Small intestine (tissue), 7 donors: Measurements from ENCODE around the gene HELZ. TPM values are rescaled to one million over a fixed set of nuclear protein-coding genes. Genes with fewer than 3 reads are reported as not detected.
A peak's percentile ranks its signal among the peaks of the same experiment; 100 is the strongest.
"Not testable (repeated sequence)": the region's sequence is repeated elsewhere in the genome, so short reads cannot be mapped to it uniquely, and the experiment has no call there.

ENCODE experiments used
- DNase-seq, 2 donors: peaks; one replicate each; pipeline versions ENCODE4 v3.0.0 to v3.0.0-alpha.2; 2013
- FAIRE-seq: peaks from 2 replicates; lab custom pipeline; 2012; peaks lifted over from hg19 to GRCh38; lab: Jason Lieb, UNC
- H3K27ac ChIP-seq, 3 donors: one replicate each; pipeline ENCODE4 v1.5.1; 2013; ENCODE audit warnings: low read length in 2 of 3, mild to moderate bottlenecking in 2 of 3, control low read depth in 1 of 3, inconsistent platforms in 1 of 3, low read depth in 1 of 3, moderate library complexity in 1 of 3
- H3K27me3 ChIP-seq, 3 donors: one replicate each; pipeline ENCODE4 v1.6.1; 2013; ENCODE audit warnings: low read length in 3 of 3, inconsistent platforms in 1 of 3; ENCODE audit not compliant: control insufficient read depth in 3 of 3, insufficient read depth in 3 of 3
- H3K36me3 ChIP-seq, 3 donors: one replicate each; pipeline ENCODE4 v1.6.1; 2013; ENCODE audit warnings: low read length in 3 of 3, inconsistent platforms in 1 of 3, low read depth in 1 of 3, mild to moderate bottlenecking in 1 of 3, moderate library complexity in 1 of 3; ENCODE audit not compliant: control insufficient read depth in 3 of 3, insufficient read depth in 2 of 3
- H3K4me1 ChIP-seq, 3 donors: one replicate each; pipeline ENCODE4 v1.6.1; 2013; ENCODE audit warnings: low read length in 2 of 3, inconsistent platforms in 1 of 3, low read depth in 1 of 3, mild to moderate bottlenecking in 1 of 3, moderate library complexity in 1 of 3; ENCODE audit not compliant: control insufficient read depth in 3 of 3, insufficient read depth in 2 of 3
- H3K4me3 ChIP-seq, 3 donors: one replicate each; pipeline ENCODE4 v1.5.1; 2013; ENCODE audit warnings: low read length in 3 of 3, control low read depth in 1 of 3, inconsistent platforms in 1 of 3, low read depth in 1 of 3, mild to moderate bottlenecking in 1 of 3, moderate library complexity in 1 of 3
- H3K9me3 ChIP-seq, 2 donors: one replicate each; pipeline ENCODE4 v1.6.1; 2013; ENCODE audit warnings: low read depth in 1 of 2, low read length in 1 of 2; ENCODE audit not compliant: control insufficient read depth in 2 of 2, insufficient read depth in 1 of 2
- WGBS, 3 donors: extraction: QIAGEN DNeasy Blood & Tissue Kit; methylation state at CpG; one replicate each; pipeline ENCODE4 v1.1.7; 2013; 5-methylcytosine and 5-hydroxymethylcytosine counted together
- polyA plus RNA-seq, 4 donors: library from polyadenylated mRNA; stranded (reverse) in 3 of 4; unstranded in 1 of 4; fragments of 200-250 nt in 3 of 4; fragments of 120-200 nt in 1 of 4; gene quantifications; one replicate each; pipeline versions ENCODE4 v1.2.1 to v1.2.3, GENCODE V29; 2013
- donor health status: healthy with polysubstance abuse.
- donor health status: control.
- donor health status: control.
- donor health status: Bipolar disorder and iron deficiency.
- donor health status: healthy.

Gene HELZ
- polyA plus RNA-seq, 4 donors = 2.7 to 27.3 (median 3.6) TPM

DNA sequence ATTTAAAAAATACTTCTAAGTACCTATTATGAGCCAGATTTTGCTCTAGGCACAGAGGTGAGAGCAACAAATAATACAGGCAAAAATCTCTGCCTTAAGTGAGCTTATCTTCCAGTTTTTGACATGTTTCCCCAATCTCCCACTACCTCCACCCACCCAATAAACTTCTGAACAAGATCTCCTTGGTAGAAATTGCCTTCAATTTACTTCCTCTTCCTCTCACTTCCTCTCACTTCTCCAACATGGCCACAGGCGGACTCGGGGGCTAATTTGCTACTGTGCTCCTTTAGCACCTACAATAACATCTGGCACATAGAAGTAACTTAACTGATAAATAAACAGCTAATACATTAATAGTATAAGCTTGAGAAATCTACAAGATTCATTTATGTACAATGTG is 118.0 kb downstream of the HELZ start:
- no peaks in the 10 kb centered on the region for H3K9me3 ChIP-seq
- no peak overlapping the region for H3K4me3 ChIP-seq
- no peaks in the 10 kb centered on the region for H3K4me1 ChIP-seq
- no peak for DNase-seq
- no peak overlapping the region for H3K27ac ChIP-seq
- H3K27me3 ChIP-seq = no peaks in the 10 kb centered on the region
- peaks cover 6 to 15% (median 10%) of the 10 kb centered on the region in 3 donors for H3K36me3 ChIP-seq
- no peak for FAIRE-seq
- 36 to 85% (median 45%) methylated on average over 2 of the region's 2 CpGs for WGBS, 3 donors

GRCh38 chr17:67126543-67126942 is 118.5 kb downstream of the HELZ start:
- not testable (repeated sequence) for H3K27ac ChIP-seq, H3K4me3 ChIP-seq, H3K9me3 ChIP-seq, FAIRE-seq, H3K4me1 ChIP-seq, DNase-seq, H3K27me3 ChIP-seq
- 91 to 95% (median 92%) methylated on average over 6 of the region's 6 CpGs for WGBS, 3 donors
- peaks cover 6 to 16% (median 10%) of the 10 kb centered on the region in 3 donors for H3K36me3 ChIP-seq

DNA sequence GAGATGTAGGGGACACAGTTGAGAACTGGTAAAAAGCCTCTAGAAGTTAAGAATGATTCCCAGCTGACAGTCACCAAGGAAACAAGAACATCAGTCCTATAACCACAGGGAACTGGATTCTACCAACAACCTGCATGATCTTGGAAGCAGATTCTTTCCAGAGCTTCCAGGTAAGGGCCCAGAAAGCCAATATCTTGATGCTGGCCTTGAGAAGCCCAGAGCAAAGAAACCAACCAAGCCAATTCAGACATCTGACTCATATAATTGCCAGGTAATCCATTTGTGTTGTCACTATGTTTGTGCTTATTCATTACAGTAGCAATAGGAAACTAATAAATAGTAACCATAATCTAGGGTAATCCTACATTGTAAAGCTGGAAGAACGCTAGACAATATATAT is 119.1 kb downstream of the HELZ start:
- FAIRE-seq (no peak), DNase-seq (peak in 1 of 2 donors; percentile 47)
- H3K4me3 ChIP-seq = no peak overlapping the region
- H3K9me3 ChIP-seq = no peaks in the 10 kb centered on the region
- 62 to 94% (median 89%) methylated on average over 1 of the region's 1 CpG for WGBS, 3 donors
- H3K27me3 ChIP-seq = no peaks in the 10 kb centered on the region
- H3K4me1 ChIP-seq = no peaks in the 10 kb centered on the region
- peaks cover 8 to 16% (median 10%) of the 10 kb centered on the region in 3 donors for H3K36me3 ChIP-seq
- H3K27ac ChIP-seq = peak overlapping the region in 2 of 3 donors; percentile 8 to 29

DNA sequence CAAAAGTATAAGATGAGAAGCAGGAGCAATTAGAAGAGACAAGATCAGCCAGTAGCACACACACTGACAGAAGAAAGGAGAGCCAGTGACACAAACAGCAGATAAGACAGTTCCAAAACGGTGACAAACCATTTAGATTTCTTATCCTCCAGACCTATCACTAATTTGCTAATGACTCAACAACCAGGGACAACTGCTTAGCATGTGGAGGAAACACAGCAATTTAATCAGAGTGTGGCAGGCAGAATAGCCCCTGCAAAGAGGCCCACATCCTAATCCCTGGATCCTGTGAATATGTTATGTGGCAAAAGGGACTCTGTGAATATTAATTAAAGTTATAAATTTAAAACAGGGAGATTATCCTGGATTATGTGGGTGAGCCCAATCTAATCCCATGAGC is 119.6 kb downstream of the HELZ start:
- H3K4me3 ChIP-seq = no peak overlapping the region
- H3K27me3 ChIP-seq = no peaks in the 10 kb centered on the region
- no peaks in the 10 kb centered on the region for H3K9me3 ChIP-seq
- DNase-seq (peak in 1 of 2 donors; percentile 19), FAIRE-seq (no peak)
- 15 to 44% (median 42%) methylated on average over 1 of the region's 1 CpG for WGBS, 3 donors
- H3K27ac ChIP-seq = no peak overlapping the region
- no peaks in the 10 kb centered on the region for H3K4me1 ChIP-seq
- H3K36me3 ChIP-seq = peaks cover 8 to 16% (median 11%) of the 10 kb centered on the region in 3 donors

DNA sequence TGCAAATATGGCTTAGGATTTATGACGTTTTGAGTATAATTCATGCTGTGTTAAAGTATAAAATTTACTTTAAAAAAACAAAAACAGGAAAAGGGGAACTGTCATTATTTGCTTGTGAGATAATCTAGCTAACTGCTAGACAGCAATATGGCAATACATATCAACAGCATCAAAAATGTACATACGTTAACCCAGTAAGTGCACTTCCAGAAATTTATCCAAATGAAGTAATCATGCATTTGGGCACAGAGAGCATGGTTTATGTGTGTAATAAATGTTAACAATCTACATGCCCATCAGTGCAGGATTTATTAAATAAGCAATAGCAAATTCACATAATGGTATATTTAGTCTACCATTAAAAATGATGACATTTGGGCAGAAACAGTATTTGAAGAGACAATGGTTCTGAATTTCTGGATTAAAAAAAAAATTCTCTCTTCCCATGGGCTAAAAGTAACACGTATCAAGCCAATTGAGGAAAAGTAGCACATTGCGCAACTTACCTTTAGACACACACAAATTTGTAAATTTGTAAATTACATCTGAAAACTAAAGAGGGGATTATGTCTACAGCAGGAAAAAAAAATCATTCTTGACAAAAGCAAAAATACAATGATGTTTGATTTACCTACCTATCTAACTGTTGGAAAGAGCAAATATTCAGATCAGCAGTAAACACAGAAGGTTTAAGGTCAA is 120.4 kb downstream of the HELZ start:
- no peak for FAIRE-seq

DNA sequence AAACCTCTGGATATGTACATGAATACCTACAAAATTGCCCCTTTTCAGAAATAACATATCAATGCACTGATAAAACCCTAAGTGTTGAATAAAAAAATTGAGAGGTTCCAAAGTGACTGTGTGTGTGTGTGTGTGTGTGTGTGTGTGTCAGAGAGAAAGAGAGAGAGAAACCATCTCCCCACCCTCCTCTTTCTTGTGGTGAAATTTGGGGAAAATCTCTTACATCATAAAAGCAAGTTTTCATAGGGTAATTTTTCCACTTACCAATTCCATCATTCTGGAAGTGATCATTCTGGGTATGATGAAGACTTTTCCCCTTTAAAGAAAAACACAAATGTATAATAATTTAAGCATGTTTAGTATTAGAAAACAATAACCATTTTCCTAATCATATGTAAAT is 121.3 kb downstream of the HELZ start:
- Histone ChIP-seq H3K4me1 (no peaks in the 10 kb centered on the region), H3K27ac (no peak overlapping the region), H3K36me3 (peaks cover 8 to 16% (median 15%) of the 10 kb centered on the region in 3 donors), H3K27me3 (no peaks in the 10 kb centered on the region), H3K4me3 (no peak overlapping the region), H3K9me3 (no peaks in the 10 kb centered on the region)
- DNase-seq (no peak), FAIRE-seq (no peak)

More for the DNA sequence above, 120.4 kb downstream of the HELZ start:
- Histone ChIP-seq H3K9me3 (no peaks in the 10 kb centered on the region), H3K4me3 (no peak overlapping the region), H3K27ac (no peak overlapping the region), H3K4me1 (no peaks in the 10 kb centered on the region), H3K36me3 (peaks cover 8 to 16% (median 15%) of the 10 kb centered on the region in 3 donors), H3K27me3 (no peaks in the 10 kb centered on the region)
- no peak for DNase-seq
- 88 to 92% (median 92%) methylated on average over 4 of the region's 4 CpGs for WGBS, 3 donors

DNA sequence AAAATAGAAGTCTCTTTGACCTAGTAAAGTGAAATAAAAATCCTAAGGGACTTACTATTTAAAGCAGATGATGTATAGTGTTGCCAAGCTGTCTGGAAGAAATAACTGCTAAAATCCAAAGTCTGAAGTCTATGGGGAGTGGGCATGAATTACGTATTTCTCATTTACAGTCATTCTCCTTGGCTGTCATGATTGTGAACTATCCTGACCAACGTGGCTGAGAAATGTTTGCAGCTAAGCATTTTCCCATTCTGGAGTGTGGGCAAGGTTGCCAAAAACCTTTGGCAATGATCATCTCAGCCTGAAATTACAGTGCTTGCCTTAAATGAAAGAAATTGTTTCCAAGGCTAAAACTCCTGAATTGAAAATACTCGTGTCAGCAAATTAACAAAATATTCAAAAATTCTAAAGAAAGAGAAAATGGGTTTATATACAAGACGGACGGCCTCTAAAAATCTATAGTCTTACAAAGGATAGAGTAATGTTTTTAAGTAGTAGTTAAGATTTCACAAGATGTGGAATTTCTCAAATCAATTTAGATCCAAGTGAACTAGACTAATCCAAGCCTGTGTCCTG is 123.6 kb downstream of the HELZ start:
- peaks cover 0 to 7% of the 10 kb centered on the region in 2 donors for H3K9me3 ChIP-seq
- H3K4me3 ChIP-seq = no peak overlapping the region
- FAIRE-seq (no peak), DNase-seq (peak; percentile 21 to 62)
- H3K36me3 ChIP-seq = peaks cover 6 to 15% (median 11%) of the 10 kb centered on the region in 3 donors
- H3K27me3 ChIP-seq = no peaks in the 10 kb centered on the region
- 69 to 75% (median 71%) methylated on average over 5 of the region's 5 CpGs for WGBS, 3 donors
- H3K27ac ChIP-seq = no peak overlapping the region
- H3K4me1 ChIP-seq = no peaks in the 10 kb centered on the region

DNA sequence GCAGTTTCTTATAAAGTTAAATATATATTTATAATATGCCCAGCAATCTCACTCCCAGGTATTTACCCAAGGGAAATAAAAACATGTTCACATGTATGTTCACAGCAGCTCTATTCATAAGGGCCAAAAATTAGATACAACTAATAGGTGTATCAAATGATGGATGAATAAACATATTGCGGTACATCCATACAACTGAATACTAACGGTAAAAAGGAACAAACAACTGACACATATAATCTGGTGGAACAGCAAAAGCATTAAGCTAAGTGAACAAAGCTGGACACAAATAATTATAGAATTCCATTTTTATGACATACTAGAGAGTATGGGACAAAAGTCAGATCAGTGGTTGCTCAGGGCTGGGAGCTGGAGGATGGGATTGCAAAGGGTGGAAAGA is 125.9 kb downstream of the HELZ start:
- Histone ChIP-seq H3K27me3 (no peaks in the 10 kb centered on the region), H3K9me3 (peaks cover 0 to 7% of the 10 kb centered on the region in 2 donors), H3K4me1 (no peaks in the 10 kb centered on the region), H3K4me3 (no peak overlapping the region), H3K36me3 (peaks cover 8 to 14% (median 9%) of the 10 kb centered on the region in 3 donors), H3K27ac (no peak overlapping the region)
- WGBS, 3 donors = 95 to 99% (median 99%) methylated on average over 2 of the region's 2 CpGs
- FAIRE-seq (no peak), DNase-seq (no peak)
